ENCODE results near the gene POU2AF1.

The POU2AF1 gene

DNA sequence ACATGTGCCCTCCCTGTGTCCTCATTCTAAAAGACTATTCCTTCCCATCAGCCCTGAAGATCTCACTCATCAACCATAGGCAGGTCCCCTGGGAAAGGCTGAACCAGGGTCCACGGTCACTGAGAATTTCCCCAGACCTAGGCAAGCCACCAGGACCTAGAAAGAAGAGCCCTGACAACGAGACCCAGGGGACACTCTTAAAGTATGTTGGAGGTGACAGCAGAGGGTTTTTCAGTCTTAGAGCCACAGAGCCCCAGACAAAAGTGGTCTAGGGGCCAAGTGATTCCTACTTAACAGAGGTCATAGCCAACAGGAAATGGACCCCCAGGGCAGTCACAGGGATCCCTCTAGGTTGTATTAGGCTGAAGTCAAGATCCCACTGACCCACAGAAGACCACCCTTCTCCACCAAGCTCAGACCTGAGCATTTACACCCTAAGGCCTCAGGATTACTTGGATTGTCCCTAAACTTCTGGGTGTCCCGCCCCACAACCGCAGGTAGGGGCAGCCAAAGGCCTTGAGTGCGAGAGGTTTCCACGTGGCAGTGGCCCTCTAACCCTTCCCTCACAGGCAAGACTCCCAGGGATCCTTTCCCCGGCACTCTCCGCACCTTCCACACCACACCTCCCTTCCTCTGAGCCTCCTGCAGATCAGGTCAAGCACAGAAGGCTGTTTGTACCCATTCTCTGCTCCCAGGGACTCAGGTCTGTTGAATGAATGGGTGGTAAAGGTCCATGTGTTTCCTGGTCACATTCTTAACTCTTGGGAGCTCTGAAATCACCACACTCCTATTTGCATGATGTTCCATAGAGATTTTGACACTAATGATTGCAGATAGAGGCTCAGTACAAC lies 12.3 kb downstream of the POU2AF1 start:
- Histone ChIP-seq H3K4me1 (ENCODE audit: control insufficient read depth, low read depth, low read length) (no peaks in the 10 kb centered on the region), H3K4me3 (ENCODE audit: low read length) (no peak overlapping the region), H3K9me3 (ENCODE audit: control insufficient read depth, low read depth, low read length) (no peaks in the 10 kb centered on the region), H3K9ac (ENCODE audit: low read length) (no peak overlapping the region), H3K27me3 (ENCODE audit: control insufficient read depth, insufficient read depth, low read length) (no peaks in the 10 kb centered on the region), H3K36me3 (ENCODE audit: control insufficient read depth, low read depth, low read length) (no peaks in the 10 kb centered on the region), H3K27ac (ENCODE audit: low read length) (no peak overlapping the region)

- Histone ChIP-seq H3K27me3 (ENCODE audit: control insufficient read depth, insufficient read depth, low read length) (no peaks in the 10 kb centered on the region), H3K9ac (ENCODE audit: low read length) (no peak overlapping the region)
These were observed 13.1 kb downstream of the POU2AF1 start for GRCh38 chr11:111365722-111366559.

DNA sequence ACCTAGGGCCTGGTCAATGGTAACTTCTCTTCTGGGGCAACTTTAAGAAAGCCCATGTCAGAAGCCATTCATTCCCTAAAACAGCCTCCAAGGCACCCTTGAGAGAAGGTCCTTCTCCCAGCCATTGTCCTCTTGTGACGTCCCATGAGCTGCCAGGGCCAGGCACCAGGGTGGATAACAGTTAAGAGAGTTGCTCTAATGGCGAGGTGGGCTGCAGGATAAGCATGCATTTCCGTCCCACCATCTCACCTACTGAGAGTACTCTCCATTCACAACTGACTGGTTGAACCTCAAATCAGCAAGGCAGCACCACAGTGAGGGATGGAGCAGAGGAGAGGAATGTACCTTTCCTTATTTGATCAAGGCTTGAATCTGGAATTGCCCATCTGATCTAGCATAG lies 14.6 kb downstream of the POU2AF1 start:
- Histone ChIP-seq H3K27me3 (ENCODE audit: control insufficient read depth, insufficient read depth, low read length) (no peaks in the 10 kb centered on the region), H3K4me1 (ENCODE audit: control insufficient read depth, low read depth, low read length) (no peaks in the 10 kb centered on the region), H3K9ac (ENCODE audit: low read length) (no peak overlapping the region), H3K27ac (ENCODE audit: low read length) (no peak overlapping the region), H3K4me3 (ENCODE audit: low read length) (no peak overlapping the region), H3K9me3 (ENCODE audit: control insufficient read depth, low read depth, low read length) (no peaks in the 10 kb centered on the region), H3K36me3 (ENCODE audit: control insufficient read depth, low read depth, low read length) (no peaks in the 10 kb centered on the region)

More at GRCh38 chr11:111365722-111366559, 13.1 kb downstream of the POU2AF1 start:
- no peaks in the 10 kb centered on the region for H3K9me3 ChIP-seq (ENCODE audit: control insufficient read depth, low read depth, low read length)
- H3K4me3 ChIP-seq (ENCODE audit: low read length) = no peak overlapping the region
- H3K36me3 ChIP-seq (ENCODE audit: control insufficient read depth, low read depth, low read length) = no peaks in the 10 kb centered on the region
- H3K27ac ChIP-seq (ENCODE audit: low read length) = no peak overlapping the region
- no peaks in the 10 kb centered on the region for H3K4me1 ChIP-seq (ENCODE audit: control insufficient read depth, low read depth, low read length)

DNA sequence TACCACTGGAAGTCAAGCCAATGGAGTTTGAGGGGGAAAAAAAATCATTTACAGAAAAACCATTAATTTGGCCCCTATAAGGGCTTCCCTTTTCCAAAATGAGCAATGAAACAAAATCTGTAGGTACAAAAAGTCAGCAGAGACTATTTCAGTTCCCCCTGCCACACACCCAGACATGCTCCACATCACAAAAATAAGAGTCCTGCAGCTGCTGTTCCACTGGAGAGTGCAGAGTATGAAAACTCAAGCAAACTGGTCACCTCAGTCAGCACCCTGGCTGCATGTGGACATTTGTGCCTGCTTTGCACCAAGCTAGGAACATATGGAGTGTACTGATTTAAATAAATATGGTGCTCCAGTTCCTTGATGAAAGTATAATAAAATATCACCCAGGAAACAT lies 15.1 kb downstream of the POU2AF1 start:
- Histone ChIP-seq H3K4me1 (ENCODE audit: control insufficient read depth, low read depth, low read length) (no peaks in the 10 kb centered on the region), H3K4me3 (ENCODE audit: low read length) (no peak overlapping the region), H3K27ac (ENCODE audit: low read length) (no peak overlapping the region), H3K9me3 (ENCODE audit: control insufficient read depth, low read depth, low read length) (no peaks in the 10 kb centered on the region), H3K27me3 (ENCODE audit: control insufficient read depth, insufficient read depth, low read length) (no peaks in the 10 kb centered on the region), H3K36me3 (ENCODE audit: control insufficient read depth, low read depth, low read length) (no peaks in the 10 kb centered on the region), H3K9ac (ENCODE audit: low read length) (no peak overlapping the region)

DNA sequence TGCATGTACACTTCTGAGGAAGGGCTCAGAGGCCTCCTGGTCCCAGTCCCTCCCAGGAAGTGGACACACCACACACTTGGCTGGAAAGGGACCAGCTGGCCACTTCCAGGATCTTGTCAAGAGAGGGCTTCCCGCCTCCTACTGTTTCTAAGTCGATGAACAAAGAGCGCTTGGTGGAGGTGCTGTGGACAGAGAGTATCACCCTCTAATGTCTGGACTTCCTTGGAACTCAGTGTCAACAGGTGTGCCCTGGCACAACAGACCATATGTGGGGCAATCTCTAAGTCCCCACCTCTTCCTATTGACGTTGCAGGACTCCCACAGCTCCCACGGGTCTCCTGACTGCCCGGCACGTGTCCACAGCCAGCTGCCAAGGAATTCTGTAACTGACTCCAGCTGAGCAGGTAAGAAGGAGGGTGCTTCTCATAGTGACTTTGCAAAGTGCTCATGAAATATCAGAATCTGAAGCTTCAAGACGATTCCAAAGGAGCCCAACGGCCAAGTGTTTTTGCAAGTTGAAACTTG lies 16.1 kb downstream of the POU2AF1 start:
- Histone ChIP-seq H3K9ac (ENCODE audit: low read length) (no peak overlapping the region), H3K27ac (ENCODE audit: low read length) (no peak overlapping the region), H3K9me3 (ENCODE audit: control insufficient read depth, low read depth, low read length) (no peaks in the 10 kb centered on the region), H3K4me1 (ENCODE audit: control insufficient read depth, low read depth, low read length) (no peaks in the 10 kb centered on the region), H3K4me3 (ENCODE audit: low read length) (no peak overlapping the region), H3K27me3 (ENCODE audit: control insufficient read depth, insufficient read depth, low read length) (no peaks in the 10 kb centered on the region), H3K36me3 (ENCODE audit: control insufficient read depth, low read depth, low read length) (no peaks in the 10 kb centered on the region)

GRCh38 chr11:111361874-111362273 lies 17.2 kb downstream of the POU2AF1 start:
- no peaks in the 10 kb centered on the region for H3K4me1 ChIP-seq (ENCODE audit: control insufficient read depth, low read depth, low read length)

GRCh38 chr11:111361052-111361801 lies 17.8 kb downstream of the POU2AF1 start:
- Histone ChIP-seq H3K27me3 (ENCODE audit: control insufficient read depth, insufficient read depth, low read length) (no peaks in the 10 kb centered on the region), H3K4me1 (ENCODE audit: control insufficient read depth, low read depth, low read length) (no peaks in the 10 kb centered on the region), H3K27ac (ENCODE audit: low read length) (no peak overlapping the region), H3K9me3 (ENCODE audit: control insufficient read depth, low read depth, low read length) (no peaks in the 10 kb centered on the region), H3K4me3 (ENCODE audit: low read length) (no peak overlapping the region), H3K9ac (ENCODE audit: low read length) (no peak overlapping the region), H3K36me3 (ENCODE audit: control insufficient read depth, low read depth, low read length) (no peaks in the 10 kb centered on the region)

More at GRCh38 chr11:111361874-111362273, 17.2 kb downstream of the POU2AF1 start:
- no peaks in the 10 kb centered on the region for H3K36me3 ChIP-seq (ENCODE audit: control insufficient read depth, low read depth, low read length)
- H3K27ac ChIP-seq (ENCODE audit: low read length) = no peak overlapping the region
- H3K4me3 ChIP-seq (ENCODE audit: low read length) = no peak overlapping the region
- no peaks in the 10 kb centered on the region for H3K27me3 ChIP-seq (ENCODE audit: control insufficient read depth, insufficient read depth, low read length)
- H3K9ac ChIP-seq (ENCODE audit: low read length) = no peak overlapping the region
- no peaks in the 10 kb centered on the region for H3K9me3 ChIP-seq (ENCODE audit: control insufficient read depth, low read depth, low read length)

- H3K4me1 ChIP-seq (ENCODE audit: control insufficient read depth, low read depth, low read length) = no peaks in the 10 kb centered on the region
- no peaks in the 10 kb centered on the region for H3K9me3 ChIP-seq (ENCODE audit: control insufficient read depth, low read depth, low read length)
- no peaks in the 10 kb centered on the region for H3K36me3 ChIP-seq (ENCODE audit: control insufficient read depth, low read depth, low read length)
- H3K27me3 ChIP-seq (ENCODE audit: control insufficient read depth, insufficient read depth, low read length) = no peaks in the 10 kb centered on the region
- H3K4me3 ChIP-seq (ENCODE audit: low read length) = no peak overlapping the region
- no peak overlapping the region for H3K9ac ChIP-seq (ENCODE audit: low read length)
- no peak overlapping the region for H3K27ac ChIP-seq (ENCODE audit: low read length)
These were observed 18.7 kb downstream of the POU2AF1 start for GRCh38 chr11:111360150-111361043.

- Histone ChIP-seq H3K36me3 (ENCODE audit: control insufficient read depth, low read depth, low read length) (no peaks in the 10 kb centered on the region), H3K9ac (ENCODE audit: low read length) (no peak overlapping the region), H3K27ac (ENCODE audit: low read length) (no peak overlapping the region), H3K27me3 (ENCODE audit: control insufficient read depth, insufficient read depth, low read length) (no peaks in the 10 kb centered on the region), H3K9me3 (ENCODE audit: control insufficient read depth, low read depth, low read length) (no peaks in the 10 kb centered on the region), H3K4me3 (ENCODE audit: low read length) (no peak overlapping the region), H3K4me1 (ENCODE audit: control insufficient read depth, low read depth, low read length) (no peaks in the 10 kb centered on the region)
These were observed 19.6 kb downstream of the POU2AF1 start for GRCh38 chr11:111359223-111360149.
